ENCODE data around the gene PICK1.

- TF ChIP-seq CTCF (IDR thresholded peaks at IDR 0.05; ENCODE audit: low read depth, low read length) (no peak), POLR2A (IDR thresholded peaks at IDR 0.05; ENCODE audit: extremely low read depth, insufficient read length) (no peak), MYC (IDR thresholded peaks at IDR 0.05; ENCODE audit: low read depth, low read length) (no peak)
Measured at GRCh38 chr22:38036392-38037062, 20.7 kb upstream of the PICK1 start.

All from NB4 (cell line).